HepG2 (cell line): Measurements from ENCODE around the gene LDAH. TPM values are rescaled to one million over a fixed set of nuclear protein-coding genes. Genes with fewer than 3 reads are reported as not detected.

Experiments
- CAMTA2 ChIP-seq: sonication (generic); formaldehyde crosslinking; IDR thresholded peaks from 2 replicates; pipeline ENCODE4 v1.4.0; 2020; ENCODE audit warnings: mild to moderate bottlenecking, missing genetic modification reagents, borderline replicate concordance
- CTCF ChIP-seq: sonication (generic); formaldehyde crosslinking; IDR thresholded peaks from 2 replicates; pipeline ENCODE4 v1.5.0; 2020; ENCODE audit warnings: mild to moderate bottlenecking, missing genetic modification reagents, moderate library complexity
- DMTF1 ChIP-seq: sonication (generic); formaldehyde crosslinking; IDR thresholded peaks from 2 replicates; pipeline ENCODE4 v1.4.0; 2020; ENCODE audit warnings: mild to moderate bottlenecking, missing genetic modification reagents
- ISL2 ChIP-seq: sonication (generic); formaldehyde crosslinking; IDR thresholded peaks from 2 replicates; pipeline ENCODE4 v1.5.0; 2020; ENCODE audit warnings: missing genetic modification reagents
- MATR3 ChIP-seq: sonication (generic); formaldehyde crosslinking; IDR thresholded peaks from 2 replicates; pipeline ENCODE4 v1.4.0; 2020; ENCODE audit warnings: missing genetic modification reagents
- MEF2D ChIP-seq: sonication (generic); formaldehyde crosslinking; IDR thresholded peaks from 2 replicates; pipeline ENCODE4 v1.5.1; 2020; ENCODE audit warnings: mild to moderate bottlenecking, missing genetic modification reagents
- MEIS1 ChIP-seq: sonication (generic); formaldehyde crosslinking; IDR thresholded peaks from 2 replicates; pipeline ENCODE4 v1.9.0; 2021; ENCODE audit warnings: mild to moderate bottlenecking, missing genetic modification reagents, moderate library complexity, borderline replicate concordance
- PAWR ChIP-seq: sonication (generic); formaldehyde crosslinking; IDR thresholded peaks from 2 replicates; pipeline ENCODE4 v1.4.0; 2020; ENCODE audit warnings: missing genetic modification reagents, mild to moderate bottlenecking, borderline replicate concordance
- RXRB ChIP-seq: IDR thresholded peaks from 2 replicates; pipeline ENCODE4 v1.6.1; 2016; ENCODE audit warnings: borderline replicate concordance, missing genetic modification reagents, missing compliant biosample characterization
- SAP130 ChIP-seq: IDR thresholded peaks from 2 replicates; pipeline ENCODE4 v1.6.1; 2016; ENCODE audit warnings: low read depth
- WIZ ChIP-seq: sonication (generic); formaldehyde crosslinking; IDR thresholded peaks from 2 replicates; pipeline ENCODE4 v1.5.1; 2020; ENCODE audit warnings: mild to moderate bottlenecking, missing genetic modification reagents
- ZBTB20 ChIP-seq: sonication (generic); formaldehyde crosslinking; IDR thresholded peaks from 2 replicates; pipeline ENCODE4 v1.8.1; 2023; ENCODE audit warnings: missing genetic modification reagents, low read depth, mild to moderate bottlenecking, borderline replicate concordance
- ZMAT3 ChIP-seq: sonication (generic); formaldehyde crosslinking; conservative IDR thresholded peaks from 2 replicates; pipeline ENCODE4 v1.7.0; 2021; ENCODE audit warnings: missing genetic modification reagents
- ZNF251 ChIP-seq: sonication (generic); formaldehyde crosslinking; IDR thresholded peaks from 2 replicates; pipeline ENCODE4 v1.9.0; 2021; ENCODE audit warnings: mild to moderate bottlenecking, missing genetic modification reagents
- ZNF253 ChIP-seq: sonication (generic); formaldehyde crosslinking; IDR thresholded peaks from 2 replicates; pipeline ENCODE4 v1.8.0; 2022; ENCODE audit warnings: mild to moderate bottlenecking, missing genetic modification reagents, borderline replicate concordance
- ZNF333 ChIP-seq: sonication (generic); formaldehyde crosslinking; IDR thresholded peaks from 2 replicates; pipeline ENCODE4 v1.4.0; 2020; ENCODE audit warnings: mild to moderate bottlenecking, missing genetic modification reagents, borderline replicate concordance
- ZNF530 ChIP-seq: sonication (generic); formaldehyde crosslinking; IDR thresholded peaks from 2 replicates; pipeline ENCODE4 v1.5.0; 2020; ENCODE audit warnings: low read depth, mild to moderate bottlenecking, missing genetic modification reagents
- ZNF616 ChIP-seq: sonication (generic); formaldehyde crosslinking; IDR thresholded peaks from 2 replicates; pipeline ENCODE4 v1.5.0; 2020; ENCODE audit warnings: low read depth, mild to moderate bottlenecking, missing genetic modification reagents
- ZNF687 ChIP-seq: sonication (generic); formaldehyde crosslinking; IDR thresholded peaks from 2 replicates; pipeline ENCODE4 v1.5.1; 2020; ENCODE audit warnings: mild to moderate bottlenecking, missing genetic modification reagents, moderate library complexity
- polyA plus RNA-seq, 8 experiments: library from polyadenylated mRNA; depleted of rRNA in 3 of 8; stranded (reverse) in 7 of 8; unstranded in 1 of 8; fragments of >200 nt; fragmentation: Illumina TruSeq in 4 of 8; extraction: Trizol in 4 of 8; gene quantifications; 2 replicates each; pipeline versions ENCODE4 v1.2.1 to v1.2.3, GENCODE V29; 2011 to 2016; ENCODE audit warnings: low read depth in 4 of 8, missing spikeins in 1 of 8, mixed read lengths in 1 of 8; ENCODE audit not compliant: insufficient read depth in 1 of 8
- total RNA-seq, 5 experiments: library from RNA; depleted of rRNA; stranded (reverse); fragments of >200 nt; fragmentation: Illumina TruSeq; extraction: Trizol; gene quantifications; 2 replicates each; pipeline ENCODE4 v1.2.3, GENCODE V29; 2016; ENCODE audit warnings: low read depth in 1 of 5

Gene LDAH
- total and polyA plus RNA-seq, 2 of the 13 experiments (the other 11 are each of a cell fraction or from before 2014, with no cell fraction given), result 28.8 to 46.2 TPM

GRCh38 chr2:20667531-20668401 is 155.1 kb downstream of the LDAH start (continued):
- TF ChIP-seq SAP130 (peak; percentile 57), MEF2D (CRISPR knock-in tag) (no peak), CTCF (peak; percentile 15; the same call in 1 of the 2 replicates), ZNF253 (CRISPR knock-in tag) (peak; percentile 17; the same call in 1 of the 2 replicates), ISL2 (no peak), WIZ (CRISPR knock-in tag) (no peak), PAWR (peak; percentile 90; the same call in 1 of the 2 replicates), DMTF1 (CRISPR knock-in tag) (no peak), ZNF251 (CRISPR knock-in tag) (no peak), ZNF333 (CRISPR knock-in tag) (0 out of 2 replicates have a peak, but pooled peaks have one; percentile 40), CAMTA2 (CRISPR knock-in tag) (peak; percentile 54; the same call in 1 of the 2 replicates), ZNF616 (no peak), MEIS1 (peak; percentile 45; the same call in 1 of the 2 replicates), ZBTB20 (CRISPR knock-in tag) (0 out of 2 replicates have a peak, but pooled peaks have one; percentile 57), ZMAT3 (CRISPR knock-in tag) (peak; percentile 26; the same call in 1 of the 2 replicates), ZNF687 (CRISPR knock-in tag) (peak; percentile 86), RXRB (CRISPR knock-in tag) (peak; percentile 6; the same call in 1 of the 2 replicates), ZNF530 (CRISPR knock-in tag) (0 out of 2 replicates have a peak, but pooled peaks have one; percentile 29), MATR3 (CRISPR knock-in tag) (no peak)
